ENCODE measurements around the gene CISD2.
"Not testable (repeated sequence)": the region's sequence is repeated elsewhere in the genome, so short reads cannot be mapped to it uniquely, and the experiment has no call there.

The CISD2 gene

GRCh38 chr4:102868781-102869568 lies at the start of gene CISD2:
TSS of gene CISD2 (plus strand) at chr4:102868992. CDS start at chr4:102869085, 93 bp downstream.
- DNase-seq (ENCODE audit: low read depth): peak; percentile 74

- DNase-seq (ENCODE audit: low read depth): not testable (repeated sequence)
Observed at GRCh38 chr4:102819100-102819499, 49.7 kb upstream of the CISD2 start.

GRCh38 chr4:102819588-102820365 lies 49.0 kb upstream of the CISD2 start:
- DNase-seq (ENCODE audit: low read depth): no peak

- no peak for DNase-seq (ENCODE audit: low read depth)
Observed at GRCh38 chr4:102823464-102823863, 45.3 kb upstream of the CISD2 start.

GRCh38 chr4:102823897-102824296 lies 44.9 kb upstream of the CISD2 start:
- DNase-seq (ENCODE audit: low read depth): no peak

GRCh38 chr4:102824398-102824797 lies 44.4 kb upstream of the CISD2 start:
- no peak for DNase-seq (ENCODE audit: low read depth)

- peak; percentile 68 for DNase-seq (ENCODE audit: low read depth)
Observed at GRCh38 chr4:102825261-102826091, 43.3 kb upstream of the CISD2 start.

- DNase-seq (ENCODE audit: low read depth): no peak
Observed at GRCh38 chr4:102826105-102826889, 42.5 kb upstream of the CISD2 start.

GRCh38 chr4:102826890-102827673 lies 41.7 kb upstream of the CISD2 start, which contains the start of gene UBE2D3:
TSS of gene UBE2D3 (minus strand) at chr4:102827551. CDS start at chr4:102826508, 1,043 bp downstream.
- DNase-seq (ENCODE audit: low read depth): peak; percentile 94

GRCh38 chr4:102827674-102828496 lies 40.9 kb upstream of the CISD2 start:
- peak; percentile 100 for DNase-seq (ENCODE audit: low read depth)

GRCh38 chr4:102828497-102828808 lies 40.3 kb upstream of the CISD2 start:
- no peak for DNase-seq (ENCODE audit: low read depth)

- no peak for DNase-seq (ENCODE audit: low read depth)
Observed at GRCh38 chr4:102829803-102830202, 39.0 kb upstream of the CISD2 start.

- DNase-seq (ENCODE audit: low read depth): no peak
Observed at GRCh38 chr4:102832105-102832504, 36.7 kb upstream of the CISD2 start.

GRCh38 chr4:102832667-102833066 lies 36.1 kb upstream of the CISD2 start:
- no peak for DNase-seq (ENCODE audit: low read depth)

GRCh38 chr4:102836596-102836995 lies 32.2 kb upstream of the CISD2 start:
- no peak for DNase-seq (ENCODE audit: low read depth)

GRCh38 chr4:102842367-102842766 lies 26.4 kb upstream of the CISD2 start:
- no peak for DNase-seq (ENCODE audit: low read depth)

GRCh38 chr4:102843273-102843672 lies 25.5 kb upstream of the CISD2 start:
- no peak for DNase-seq (ENCODE audit: low read depth)

- no peak for DNase-seq (ENCODE audit: low read depth)
Observed at GRCh38 chr4:102843938-102844337, 24.9 kb upstream of the CISD2 start.

GRCh38 chr4:102847687-102848086 lies 21.1 kb upstream of the CISD2 start:
- DNase-seq (ENCODE audit: low read depth): no peak

- no peak for DNase-seq (ENCODE audit: low read depth)
Observed at GRCh38 chr4:102849579-102850104, 19.1 kb upstream of the CISD2 start.
